ENCODE data around the gene CALML5.

CALML5 gene

DNA sequence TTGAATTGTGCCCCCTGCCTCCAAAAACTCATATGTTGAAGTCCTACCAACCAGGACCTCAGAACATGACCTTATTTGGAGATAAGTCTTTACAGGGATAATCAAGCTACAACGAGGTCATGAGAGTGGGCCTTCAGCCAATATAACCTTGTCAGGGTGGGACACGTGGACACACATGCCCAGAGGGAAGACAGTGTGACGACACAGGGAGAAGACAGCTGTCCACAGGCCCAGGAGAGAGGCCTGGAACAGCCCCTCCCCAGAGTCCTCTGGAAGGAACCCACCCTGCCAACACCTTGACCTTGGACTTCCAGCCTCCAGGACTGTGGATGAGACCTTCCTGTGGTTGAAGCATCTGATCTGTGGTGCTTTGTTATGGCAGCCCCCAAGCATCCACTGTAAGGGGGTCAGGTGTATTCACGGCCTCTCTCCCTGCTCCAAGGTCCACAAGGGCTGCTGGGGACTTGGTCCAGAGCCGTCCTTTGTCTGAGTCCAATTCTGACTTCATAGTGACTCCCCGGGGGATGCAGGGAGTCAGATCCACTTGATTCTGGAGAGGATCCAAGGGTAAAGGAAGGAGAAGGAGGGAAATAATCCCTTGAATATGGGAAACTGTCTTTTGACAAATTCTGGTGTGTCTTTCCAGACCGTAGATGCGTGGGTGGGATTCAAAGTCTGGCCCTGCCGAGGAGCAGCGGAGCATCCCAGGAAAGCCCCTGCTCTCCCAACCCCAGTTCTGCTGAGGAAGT, 32.4 kb upstream of the CALML5 start:
- Histone ChIP-seq H3K4me2 (ENCODE audit: low read length) (no peak overlapping the region), H3K9me3 (ENCODE audit: control insufficient read depth, low read length) (no peaks in the 10 kb centered on the region), H3K9ac (no peak overlapping the region), H3K4me1 (no peaks in the 10 kb centered on the region), H3K27ac (no peak overlapping the region), H3K36me3 (ENCODE audit: control insufficient read depth, insufficient read depth, low read length) (no peaks in the 10 kb centered on the region), H3K4me3 (ENCODE audit: low read depth, low read length) (no peak overlapping the region), H2AFZ (no peak overlapping the region), H3K79me2 (no peaks in the 10 kb centered on the region), H3K27me3 (ENCODE audit: control insufficient read depth, insufficient read depth, low read length) (no peaks in the 10 kb centered on the region)
- TF ChIP-seq CTCF (IDR thresholded peaks at IDR 0.05), result no peak

DNA sequence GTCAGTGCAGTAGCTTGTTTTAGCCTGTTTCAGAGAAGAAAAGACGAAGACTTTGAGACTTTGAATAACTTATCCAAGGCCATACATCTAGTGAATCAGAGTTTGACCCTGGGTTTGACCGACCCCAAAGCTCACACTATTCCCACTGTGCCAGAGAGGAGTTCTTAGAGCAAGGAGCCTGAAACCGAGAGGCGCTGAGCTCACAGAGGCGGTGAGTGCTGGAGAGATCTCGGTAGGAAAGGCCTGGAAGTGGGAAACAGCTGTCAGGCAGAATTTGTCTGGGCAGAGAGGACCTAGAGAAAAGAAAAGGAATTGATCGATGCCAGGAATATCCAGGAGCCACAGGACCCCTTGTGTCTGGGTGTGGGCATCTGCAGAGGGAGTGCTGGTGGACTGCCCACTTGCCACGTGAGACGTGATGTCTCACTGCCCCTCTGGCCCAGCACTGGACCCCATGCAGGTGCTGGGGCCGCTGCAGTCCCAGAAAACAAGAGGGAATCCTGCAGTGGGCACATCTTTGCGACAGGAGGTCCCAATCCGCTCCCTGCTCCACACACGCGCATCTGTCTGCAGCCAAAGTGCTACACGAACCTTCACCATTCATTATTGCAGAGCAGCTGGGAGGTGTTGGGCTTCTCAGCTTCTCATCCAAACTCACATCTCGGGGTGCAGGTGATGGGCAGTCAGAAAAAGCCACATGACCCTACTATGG, 31.6 kb upstream of the CALML5 start:
- Histone ChIP-seq H3K27ac (no peak overlapping the region), H3K4me3 (ENCODE audit: low read depth, low read length) (no peak overlapping the region), H3K4me2 (ENCODE audit: low read length) (no peak overlapping the region), H3K79me2 (no peaks in the 10 kb centered on the region), H3K4me1 (no peaks in the 10 kb centered on the region), H3K9ac (no peak overlapping the region), H2AFZ (no peak overlapping the region), H3K27me3 (ENCODE audit: control insufficient read depth, insufficient read depth, low read length) (no peaks in the 10 kb centered on the region), H3K9me3 (ENCODE audit: control insufficient read depth, low read length) (no peaks in the 10 kb centered on the region), H3K36me3 (ENCODE audit: control insufficient read depth, insufficient read depth, low read length) (no peaks in the 10 kb centered on the region)
- no peak for TF ChIP-seq CTCF (IDR thresholded peaks at IDR 0.05)

- no peak for TF ChIP-seq CTCF (IDR thresholded peaks at IDR 0.05)
- no peaks in the 10 kb centered on the region for H3K27me3 ChIP-seq (ENCODE audit: control insufficient read depth, insufficient read depth, low read length)
- no peak overlapping the region for H3K4me2 ChIP-seq (ENCODE audit: low read length)
- no peaks in the 10 kb centered on the region for H3K4me1 ChIP-seq
- H2AFZ ChIP-seq, result no peak overlapping the region
- no peak overlapping the region for H3K4me3 ChIP-seq (ENCODE audit: low read depth, low read length)
- no peaks in the 10 kb centered on the region for H3K9me3 ChIP-seq (ENCODE audit: control insufficient read depth, low read length)
- no peak overlapping the region for H3K9ac ChIP-seq
- no peaks in the 10 kb centered on the region for H3K36me3 ChIP-seq (ENCODE audit: control insufficient read depth, insufficient read depth, low read length)
- no peak overlapping the region for H3K27ac ChIP-seq
- H3K79me2 ChIP-seq, result no peaks in the 10 kb centered on the region
Observed at GRCh38 chr10:5530412-5530806, 31.0 kb upstream of the CALML5 start.

DNA sequence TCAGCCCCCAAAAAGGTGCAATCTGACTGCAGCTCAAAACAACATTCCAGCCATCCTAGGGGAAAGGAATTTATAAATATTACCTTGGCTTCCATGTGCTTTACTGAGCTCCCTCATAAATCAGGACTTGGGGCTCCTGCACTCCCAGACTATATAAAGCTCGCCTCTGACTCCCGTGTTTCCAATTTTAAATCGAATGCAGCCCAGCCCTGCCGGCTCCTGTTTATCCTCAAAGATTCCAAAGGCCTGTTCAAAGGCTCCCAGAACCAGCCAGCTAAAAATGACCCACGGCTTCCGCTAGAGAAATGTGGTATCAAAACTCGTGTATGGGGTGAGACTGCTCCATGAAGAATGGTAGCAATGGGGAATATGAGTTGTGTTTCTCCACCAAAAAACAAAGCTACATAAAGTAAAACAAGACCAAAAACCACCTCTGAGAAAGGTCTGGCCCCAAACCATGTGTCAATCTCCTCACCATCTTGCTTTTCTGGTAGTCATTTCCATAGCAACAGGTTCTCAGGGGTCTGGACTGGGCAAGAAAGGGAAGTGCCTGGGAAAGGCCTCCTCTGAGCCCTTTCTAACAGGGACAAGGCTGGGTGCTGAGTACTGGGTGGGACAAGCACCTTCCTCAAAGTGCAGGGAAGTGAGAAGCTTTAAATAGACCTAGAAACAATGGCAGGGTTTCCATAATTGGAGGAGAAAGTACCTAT, 30.5 kb upstream of the CALML5 start:
- Histone ChIP-seq H3K9ac (no peak overlapping the region), H3K79me2 (no peaks in the 10 kb centered on the region), H3K36me3 (ENCODE audit: control insufficient read depth, insufficient read depth, low read length) (no peaks in the 10 kb centered on the region), H3K4me3 (ENCODE audit: low read depth, low read length) (no peak overlapping the region), H2AFZ (no peak overlapping the region), H3K9me3 (ENCODE audit: control insufficient read depth, low read length) (no peaks in the 10 kb centered on the region), H3K4me2 (ENCODE audit: low read length) (no peak overlapping the region), H3K27me3 (ENCODE audit: control insufficient read depth, insufficient read depth, low read length) (no peaks in the 10 kb centered on the region), H3K4me1 (no peaks in the 10 kb centered on the region), H3K27ac (no peak overlapping the region)
- no peak for TF ChIP-seq CTCF (IDR thresholded peaks at IDR 0.05)
